ENCODE measurements around the gene PLA2G2C. TPM values are rescaled to one million over a fixed set of nuclear protein-coding genes. Genes with fewer than 3 reads are reported as not detected.

PLA2G2C gene
- total and polyA plus RNA-seq, 2 experiments from 2014 or later: not detected

GRCh38 chr1:20180844-20181207 lies 5.5 kb downstream of the PLA2G2C start:
- Histone ChIP-seq H3K4me2 (no peak overlapping the region), H3K9me2 (ENCODE audit: insufficient read depth) (no peaks in the 10 kb centered on the region), H3F3A (replicated peaks; ENCODE audit: low read depth) (no peaks in the 10 kb centered on the region), H3K36me3 (ENCODE audit: insufficient read depth) (no peaks in the 10 kb centered on the region), H3K4me1 (ENCODE audit: insufficient read depth) (no peaks in the 10 kb centered on the region; the same call in 1 of the 2 replicates), H3K27me3 (ENCODE audit: insufficient read depth) (peaks cover 13% of the 10 kb centered on the region), H3K27ac (ENCODE audit: low read depth) (no peak overlapping the region), H4K20me1 (replicated peaks; ENCODE audit: insufficient read depth) (no peaks in the 10 kb centered on the region), H3K4me3 (no peak overlapping the region), H3K79me2 (replicated peaks; ENCODE audit: insufficient read depth) (no peaks in the 10 kb centered on the region), H2AFZ (no peak overlapping the region)
- Mint-ChIP-seq H3K36me3 (ENCODE audit: low read depth) (no peaks in the 10 kb centered on the region; the same call in 2 of the 3 replicates), H3K4me3 (no peak overlapping the region), H3K27ac (no peak overlapping the region), H3K9me3 (peaks cover 2% of the 10 kb centered on the region; the same call in 1 of the 3 replicates), H3K4me1 (peaks cover 10% of the 10 kb centered on the region), H3K27me3 (ENCODE audit: insufficient read depth, low read depth, poor library complexity) (peaks cover 15% of the 10 kb centered on the region)
- ATAC-seq (no peak), DNase-seq (ENCODE audit: low spot score) (no peak)
- TF ChIP-seq ZNF114 (CRISPR knock-in tag; IDR thresholded peaks at IDR 0.05) (no peak), ETS1 (IDR thresholded peaks at IDR 0.05) (no peak), POLR2AphosphoS5 (IDR thresholded peaks at IDR 0.05; ENCODE audit: low read depth) (no peak), EZH2 (IDR thresholded peaks at IDR 0.05; ENCODE audit: low read depth, unreplicated experiment) (no peak), ZNF331 (CRISPR knock-in tag; IDR thresholded peaks at IDR 0.05; ENCODE audit: low read depth) (no peak)

GRCh38 chr1:20180129-20180843 lies 6.0 kb downstream of the PLA2G2C start:
- H3K36me3 Mint-ChIP-seq (ENCODE audit: low read depth): no peaks in the 10 kb centered on the region; the same call in 2 of the 3 replicates
- ATAC-seq (no peak), DNase-seq (ENCODE audit: low spot score) (no peak)
- Histone ChIP-seq H3K27ac (ENCODE audit: low read depth) (no peak overlapping the region), H3K79me2 (replicated peaks; ENCODE audit: insufficient read depth) (no peaks in the 10 kb centered on the region), H3K4me3 (no peak overlapping the region), H3K4me2 (no peak overlapping the region), H3K4me1 (ENCODE audit: insufficient read depth) (no peaks in the 10 kb centered on the region; the same call in 1 of the 2 replicates), H4K20me1 (replicated peaks; ENCODE audit: insufficient read depth) (no peaks in the 10 kb centered on the region), H3K27me3 (ENCODE audit: insufficient read depth) (peaks cover 9% of the 10 kb centered on the region), H3K36me3 (ENCODE audit: insufficient read depth) (no peaks in the 10 kb centered on the region), H2AFZ (no peak overlapping the region), H3K9me2 (ENCODE audit: insufficient read depth) (no peaks in the 10 kb centered on the region), H3F3A (replicated peaks; ENCODE audit: low read depth) (no peaks in the 10 kb centered on the region)
- H3K27me3 Mint-ChIP-seq (ENCODE audit: insufficient read depth, low read depth, poor library complexity): peaks cover 12% of the 10 kb centered on the region
- no peak overlapping the region for H3K4me3 Mint-ChIP-seq
- peaks cover 2% of the 10 kb centered on the region; the same call in 1 of the 3 replicates for H3K9me3 Mint-ChIP-seq
- no peak overlapping the region for H3K27ac Mint-ChIP-seq
- H3K4me1 Mint-ChIP-seq: peaks cover 8% of the 10 kb centered on the region
- TF ChIP-seq ETS1 (IDR thresholded peaks at IDR 0.05) (no peak), EZH2 (IDR thresholded peaks at IDR 0.05; ENCODE audit: low read depth, unreplicated experiment) (no peak), NANOG (IDR thresholded peaks at IDR 0.05; ENCODE audit: borderline replicate concordance) (no peak), ZNF462 (CRISPR knock-in tag; IDR thresholded peaks at IDR 0.05) (no peak), REST (IDR thresholded peaks at IDR 0.05; ENCODE audit: unreplicated experiment) (no peak), STAT1 (IDR thresholded peaks at IDR 0.05; ENCODE audit: unreplicated experiment) (no peak)
